Upper lobe of right lung (tissue), 1 donor: Measurements from ENCODE around the gene SUGT1. TPM values are rescaled to one million over a fixed set of nuclear protein-coding genes. Genes with fewer than 3 reads are reported as not detected.

Source experiments
- ATAC-seq: fragments of 200-7000 bp; cut with Tn5 transposase; one replicate; pipeline ENCODE4 v1.9.1; 2020; ENCODE audit warnings: mild to moderate bottlenecking, moderate library complexity
- DNase-seq: peaks from one replicate; pipeline ENCODE4 v3.0.0-alpha.2; 2020
- H3K27ac ChIP-seq: fragments of 200-600 bp; one replicate; pipeline ENCODE4 v1.8.0; 2022
- H3K27me3 ChIP-seq: fragments of 200-600 bp; one replicate; pipeline ENCODE4 v1.8.0; 2022; ENCODE audit warnings: mild to moderate bottlenecking
- H3K36me3 ChIP-seq: fragments of 200-600 bp; one replicate; pipeline ENCODE4 v1.8.0; 2022
- H3K4me1 ChIP-seq: fragments of 200-600 bp; one replicate; pipeline ENCODE4 v1.8.0; 2022
- H3K4me3 ChIP-seq: fragments of 200-600 bp; one replicate; pipeline ENCODE4 v1.8.0; 2022; ENCODE audit warnings: mild to moderate bottlenecking
- H3K9me3 ChIP-seq: fragments of 200-600 bp; one replicate; pipeline ENCODE4 v1.8.0; 2022
- CTCF ChIP-seq: fragments of 200-600 bp; IDR thresholded peaks from one replicate; pipeline ENCODE4 v1.8.0; 2022; ENCODE audit warnings: antibody characterized with exemption
- intact Hi-C: fragments of 100-400 bp; cut with DNase I; formaldehyde crosslinking; loops from one replicate; pipeline ENCODE4 v1.11.0; 2022
- total RNA-seq: library from RNA; stranded (reverse); fragmentation: NEBNext Ultra II Directional; extraction: Animal tissue kit (Norgen Biotek cat#: 25700); gene quantifications from one replicate; pipeline ENCODE4 v1.2.1, GENCODE V29; 2021
- donor health status: DM: no; HTN: yes; CAD: no; lungs with severe emphysema.

The SUGT1 gene
- total RNA-seq, 1 donor from 2014 or later: 39.1 TPM

- no peaks in the 10 kb centered on the region for H3K9me3 ChIP-seq
- H3K27me3 ChIP-seq: peaks cover 43% of the 10 kb centered on the region
- no peak for TF ChIP-seq CTCF
- no peaks in the 10 kb centered on the region for H3K36me3 ChIP-seq
- DNase-seq: no peak
- H3K4me1 ChIP-seq: peaks cover 11% of the 10 kb centered on the region
- intact Hi-C loops: no loop called here
- H3K4me3 ChIP-seq: no peak overlapping the region
- H3K27ac ChIP-seq: no peak overlapping the region
- no peak for ATAC-seq
These were observed 85.3 kb downstream of the SUGT1 start for GRCh38 chr13:52737965-52738364.

- no peaks in the 10 kb centered on the region for H3K9me3 ChIP-seq
- H3K4me1 ChIP-seq: peaks cover 11% of the 10 kb centered on the region
- no peaks in the 10 kb centered on the region for H3K36me3 ChIP-seq
- H3K27ac ChIP-seq: no peak overlapping the region
- ATAC-seq (peak; percentile 82), DNase-seq (peak; percentile 67)
- intact Hi-C loops: no loop called here
- peaks cover 43% of the 10 kb centered on the region for H3K27me3 ChIP-seq
- peak overlapping the region; percentile 40 for H3K4me3 ChIP-seq
- peak; percentile 51 for TF ChIP-seq CTCF
These were observed 86.3 kb downstream of the SUGT1 start for GRCh38 chr13:52738719-52739467.

GRCh38 chr13:52739468-52740071 lies 86.9 kb downstream of the SUGT1 start, which contains the start of gene CNMD:
TSS of gene CNMD (minus strand) at chr13:52739820. CDS start at chr13:52739701, 119 bp downstream.
- ATAC-seq: peak; percentile 34
- H3K27ac ChIP-seq: no peak within 1 kb of the TSS
- H3K4me1 ChIP-seq: peaks cover 11% of the 10 kb centered on the region
- peaks cover 43% of the 10 kb centered on the region for H3K27me3 ChIP-seq
- H3K4me3 ChIP-seq: peak within 1 kb of the TSS; percentile 40
- no peaks in the 10 kb centered on the region for H3K9me3 ChIP-seq
- intact Hi-C loops: no loop called here
- no peak for DNase-seq
- no peaks in the 10 kb centered on the region for H3K36me3 ChIP-seq
- no peak for TF ChIP-seq CTCF

- ATAC-seq (no peak), DNase-seq (no peak)
- Histone ChIP-seq H3K27me3 (peaks cover 21% of the 10 kb centered on the region), H3K9me3 (no peaks in the 10 kb centered on the region), H3K4me3 (no peak overlapping the region), H3K27ac (no peak overlapping the region), H3K36me3 (no peaks in the 10 kb centered on the region), H3K4me1 (peaks cover 7% of the 10 kb centered on the region)
- TF ChIP-seq CTCF: no peak
- intact Hi-C loops: no loop called here
These were observed 90.9 kb downstream of the SUGT1 start for GRCh38 chr13:52743569-52743968.

GRCh38 chr13:52743988-52744387 lies 91.4 kb downstream of the SUGT1 start:
- no peak overlapping the region for H3K27ac ChIP-seq
- DNase-seq: no peak
- H3K36me3 ChIP-seq: no peaks in the 10 kb centered on the region
- TF ChIP-seq CTCF: no peak
- no peak for ATAC-seq
- peaks cover 3% of the 10 kb centered on the region for H3K4me1 ChIP-seq
- H3K27me3 ChIP-seq: peaks cover 17% of the 10 kb centered on the region
- no peak overlapping the region for H3K4me3 ChIP-seq
- intact Hi-C loops: no loop called here
- no peaks in the 10 kb centered on the region for H3K9me3 ChIP-seq
